ENCODE measurements around the gene TRAIP.
"Not testable (repeated sequence)": the region's sequence is repeated elsewhere in the genome, so short reads cannot be mapped to it uniquely, and the experiment has no call there.

The TRAIP gene

GRCh38 chr3:49790626-49791411 is 65.5 kb downstream of the TRAIP start:
- DNase-seq, result peak in 1 of 3 experiments; percentile 15

GRCh38 chr3:49788056-49788455 is 68.3 kb downstream of the TRAIP start:
- no peak for DNase-seq

- DNase-seq, result no peak
These were observed 68.8 kb downstream of the TRAIP start for GRCh38 chr3:49787536-49787935.

GRCh38 chr3:49787182-49787464 is 69.2 kb downstream of the TRAIP start:
- DNase-seq, result no peak

GRCh38 chr3:49786357-49787181 is 69.8 kb downstream of the TRAIP start, which contains the start of gene IP6K1:
TSS of gene IP6K1 (minus strand) at chr3:49786542. CDS start at chr3:49748040, 38,502 bp downstream.
- DNase-seq, result peak; percentile 96 to 98 (median 97)

DNA sequence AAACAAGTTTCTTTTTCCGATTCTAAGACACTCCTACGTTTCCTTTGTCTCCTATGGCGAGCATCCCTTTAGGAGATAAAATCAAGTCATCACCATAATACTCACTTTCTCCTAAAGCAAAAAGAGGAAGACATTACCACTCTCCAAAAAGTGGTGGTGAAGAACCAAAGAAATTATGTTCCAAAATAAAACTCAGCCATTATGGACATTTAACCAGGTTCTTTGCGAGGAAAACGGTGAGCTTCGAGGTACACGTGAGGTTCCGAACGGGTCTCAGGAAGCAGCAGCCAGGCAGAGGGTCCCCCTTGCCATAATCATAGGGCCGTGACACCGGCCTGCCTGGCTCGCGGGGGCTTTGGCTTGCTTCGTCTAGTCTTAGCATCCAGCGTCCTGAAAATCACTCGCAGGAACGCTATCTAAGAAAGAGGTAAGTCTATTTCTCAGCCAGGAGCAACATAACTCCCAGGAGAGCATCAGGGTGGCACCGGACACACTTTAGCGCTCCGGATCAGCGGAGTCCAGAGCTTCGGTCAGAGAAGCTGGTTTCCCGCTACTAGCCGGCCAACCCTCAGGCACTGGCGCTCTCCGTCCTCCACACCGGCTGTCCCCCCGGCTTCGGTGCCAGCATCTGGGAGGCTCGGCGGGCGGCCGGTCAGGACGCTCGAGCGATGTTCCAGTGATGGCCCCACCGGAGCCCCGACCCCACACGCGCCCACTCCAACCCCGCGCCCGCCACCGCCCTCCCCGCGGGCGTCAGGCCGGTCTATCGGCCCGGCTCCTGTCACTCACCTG is 70.6 kb downstream of the TRAIP start:
- DNase-seq, result peak in 2 of 3 experiments; percentile 39 to 59

- DNase-seq, result not testable (repeated sequence)
These were observed 74.1 kb downstream of the TRAIP start for GRCh38 chr3:49782277-49782676.

DNA sequence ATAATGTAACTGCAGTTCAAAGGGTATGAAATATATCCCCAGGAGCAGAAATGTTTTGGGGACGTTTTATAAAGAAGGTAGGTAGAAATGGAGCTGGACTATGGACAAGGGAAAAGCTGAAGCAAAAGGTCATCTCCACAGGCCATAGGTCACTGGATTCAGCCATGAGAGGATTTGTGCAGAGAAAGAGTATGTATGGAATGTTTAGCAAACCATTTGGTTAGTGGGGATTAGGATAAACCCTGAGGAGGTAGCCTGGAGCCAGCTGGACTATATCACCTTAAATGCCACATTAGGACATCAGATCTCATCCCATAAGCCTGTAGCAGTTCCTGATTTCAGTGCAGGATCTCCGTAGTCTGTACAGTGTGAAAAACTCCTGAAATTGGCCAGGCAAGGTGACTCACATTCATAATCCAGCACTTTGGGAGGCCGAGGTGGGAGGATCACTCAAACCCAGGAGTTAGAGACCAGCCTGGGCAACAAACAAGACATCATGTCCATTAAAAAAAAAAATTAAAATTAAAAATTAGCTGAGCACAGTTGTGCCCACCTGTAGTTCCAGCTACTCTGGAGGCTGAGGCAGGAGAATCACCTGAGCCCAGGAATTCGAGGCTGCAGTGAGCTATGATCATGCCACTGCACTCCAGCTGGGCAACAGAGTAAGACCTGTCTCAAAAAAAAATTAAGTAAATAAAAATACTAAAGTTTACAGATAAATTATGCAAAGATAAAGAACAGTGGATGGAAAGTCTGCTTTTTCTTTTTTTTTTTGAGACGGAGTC is 74.8 kb downstream of the TRAIP start:
- no peak for DNase-seq

DNA sequence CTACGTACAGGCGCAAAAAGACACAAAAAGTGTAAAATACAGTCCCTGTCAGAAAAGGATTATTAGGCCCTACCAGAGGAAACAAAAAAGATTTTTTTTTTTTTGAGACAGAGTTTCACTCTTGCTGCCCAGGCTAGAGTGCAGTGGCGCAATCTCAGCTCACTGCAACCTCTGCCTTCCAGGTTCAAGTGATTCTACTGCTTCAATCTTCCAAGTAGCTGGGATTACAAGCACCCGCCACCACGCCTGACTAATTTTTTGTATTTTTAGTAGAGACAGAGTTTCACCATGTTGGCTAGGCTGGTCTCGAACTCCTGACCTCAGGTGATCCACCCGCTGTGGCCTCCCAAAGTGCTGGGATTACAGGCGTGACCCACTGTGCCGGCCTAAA is 75.4 kb downstream of the TRAIP start:
- not testable (repeated sequence) for DNase-seq

GRCh38 chr3:49780080-49780974 is 76.0 kb downstream of the TRAIP start:
- no peak for DNase-seq

DNA sequence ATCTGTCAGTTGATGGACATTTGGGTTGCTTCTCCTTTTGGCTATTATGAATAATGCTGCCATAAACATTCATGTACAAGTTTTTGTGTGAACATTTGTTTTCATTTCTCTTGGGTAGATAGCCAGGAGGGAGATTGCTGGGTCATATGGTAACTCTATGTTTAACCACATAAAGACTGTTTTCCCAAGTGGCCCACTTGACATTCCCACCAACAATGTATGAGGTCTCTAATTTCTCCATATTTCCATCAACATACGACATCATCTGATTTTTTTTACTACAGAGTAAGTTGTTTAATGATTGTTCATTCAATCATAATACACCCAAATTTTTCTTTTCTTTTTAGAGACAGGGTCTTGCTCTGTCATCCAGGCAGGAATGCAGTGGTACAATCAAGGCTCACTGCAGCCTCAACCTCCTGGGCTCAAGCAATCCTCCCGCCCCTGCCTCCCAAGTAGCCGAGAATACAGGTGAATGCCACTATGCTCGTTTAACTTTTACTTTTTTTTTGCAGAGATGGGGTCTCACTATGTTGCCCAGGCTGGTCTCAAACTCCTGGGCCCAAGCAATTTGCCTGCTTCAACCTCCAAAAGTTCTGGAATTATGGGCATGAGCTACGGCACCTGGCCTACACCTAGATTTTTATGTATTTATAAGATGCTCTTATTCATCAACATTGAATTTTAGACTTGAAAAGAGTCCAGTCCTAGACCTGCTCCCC is 76.8 kb downstream of the TRAIP start:
- no peak for DNase-seq

All from NCI-H1417 (cell line).